Measurements from ENCODE around the gene NCKAP5. TPM values are rescaled to one million over a fixed set of nuclear protein-coding genes. Genes with fewer than 3 reads are reported as not detected.

The NCKAP5 gene
- total and polyA plus RNA-seq, 2 experiments from 2014 or later, result 2.2 to 5.5 TPM

GRCh38 chr2:133416146-133416545 is 152.1 kb downstream of the NCKAP5 start:
- DNase-seq (ENCODE audit: low spot score), result no peak
- Histone ChIP-seq H3K27ac (no peak overlapping the region), H3K9me2 (replicated peaks; ENCODE audit: insufficient read depth) (no peaks in the 10 kb centered on the region), H4K20me1 (ENCODE audit: insufficient read depth, poor library complexity, severe bottlenecking) (no peaks in the 10 kb centered on the region), H3K4me2 (no peak overlapping the region), H3K9me3 (ENCODE audit: low read depth) (no peaks in the 10 kb centered on the region), H3K79me2 (no peaks in the 10 kb centered on the region), H2AFZ (no peak overlapping the region), H3K36me3 (replicated peaks; ENCODE audit: insufficient read depth, low read depth) (no peaks in the 10 kb centered on the region), H3K4me3 (no peak overlapping the region), H3K27me3 (no peaks in the 10 kb centered on the region), H3K4me1 (ENCODE audit: insufficient read depth) (peaks cover 4% of the 10 kb centered on the region)
- WGBS (ENCODE audit: low lambda C conversion rate, missing lambda C conversion rate), result 83% methylated on average over 2 of the region's 2 CpGs
- TF ChIP-seq EZH2 (IDR thresholded peaks at IDR 0.05; ENCODE audit: borderline replicate concordance) (no peak), EZH2phosphoT487 (IDR thresholded peaks at IDR 0.05; ENCODE audit: low read depth, severe bottlenecking, unreplicated experiment) (no peak)

- 94% methylated on average over 3 of the region's 3 CpGs for whole genome bisulfite sequencing (ENCODE audit: low lambda C conversion rate, missing lambda C conversion rate)
- H3K36me3 ChIP-seq (replicated peaks; ENCODE audit: insufficient read depth, low read depth), result no peaks in the 10 kb centered on the region
- H3K27me3 ChIP-seq, result no peaks in the 10 kb centered on the region
- H4K20me1 ChIP-seq (ENCODE audit: insufficient read depth, poor library complexity, severe bottlenecking), result no peaks in the 10 kb centered on the region
- H3K9me3 ChIP-seq (ENCODE audit: low read depth), result no peaks in the 10 kb centered on the region
- H3K79me2 ChIP-seq, result no peaks in the 10 kb centered on the region
- H3K4me1 ChIP-seq (ENCODE audit: insufficient read depth), result no peaks in the 10 kb centered on the region
- no peak overlapping the region for H3K27ac ChIP-seq
- TF ChIP-seq CTCF (IDR thresholded peaks at IDR 0.05; ENCODE audit: poor library complexity) (no peak), EZH2phosphoT487 (IDR thresholded peaks at IDR 0.05; ENCODE audit: low read depth, severe bottlenecking, unreplicated experiment) (no peak), EZH2 (IDR thresholded peaks at IDR 0.05; ENCODE audit: borderline replicate concordance) (no peak)
- no peak for DNase-seq (ENCODE audit: low spot score)
- H3K4me2 ChIP-seq, result no peak overlapping the region
- H2AFZ ChIP-seq, result no peak overlapping the region
- H3K9me2 ChIP-seq (replicated peaks; ENCODE audit: insufficient read depth), result no peaks in the 10 kb centered on the region
- H3K4me3 ChIP-seq, result no peak overlapping the region
Observed at GRCh38 chr2:133415210-133415876, 152.9 kb downstream of the NCKAP5 start.

- TF ChIP-seq CTCF (IDR thresholded peaks at IDR 0.05; ENCODE audit: poor library complexity) (no peak), EZH2phosphoT487 (IDR thresholded peaks at IDR 0.05; ENCODE audit: low read depth, severe bottlenecking, unreplicated experiment) (no peak), EZH2 (IDR thresholded peaks at IDR 0.05; ENCODE audit: borderline replicate concordance) (no peak)
- no peak overlapping the region for H2AFZ ChIP-seq
- no peaks in the 10 kb centered on the region for H3K79me2 ChIP-seq
- H4K20me1 ChIP-seq (ENCODE audit: insufficient read depth, poor library complexity, severe bottlenecking), result no peaks in the 10 kb centered on the region
- 78% methylated on average over 6 of the region's 6 CpGs for WGBS (ENCODE audit: low lambda C conversion rate, missing lambda C conversion rate)
- H3K4me1 ChIP-seq (ENCODE audit: insufficient read depth), result no peaks in the 10 kb centered on the region
- H3K36me3 ChIP-seq (replicated peaks; ENCODE audit: insufficient read depth, low read depth), result no peaks in the 10 kb centered on the region
- H3K9me3 ChIP-seq (ENCODE audit: low read depth), result no peaks in the 10 kb centered on the region
- no peak overlapping the region for H3K4me2 ChIP-seq
- H3K27ac ChIP-seq, result no peak overlapping the region
- H3K27me3 ChIP-seq, result no peaks in the 10 kb centered on the region
- no peak overlapping the region for H3K4me3 ChIP-seq
- no peak for DNase-seq (ENCODE audit: low spot score)
- no peaks in the 10 kb centered on the region for H3K9me2 ChIP-seq (replicated peaks; ENCODE audit: insufficient read depth)
Observed at GRCh38 chr2:133414486-133415209, 153.6 kb downstream of the NCKAP5 start.

GRCh38 chr2:133413863-133414262 is 154.4 kb downstream of the NCKAP5 start:
- Histone ChIP-seq H3K36me3 (replicated peaks; ENCODE audit: insufficient read depth, low read depth) (no peaks in the 10 kb centered on the region), H3K27ac (no peak overlapping the region), H2AFZ (no peak overlapping the region), H3K4me2 (no peak overlapping the region), H3K4me1 (ENCODE audit: insufficient read depth) (no peaks in the 10 kb centered on the region), H3K4me3 (no peak overlapping the region), H3K79me2 (no peaks in the 10 kb centered on the region), H4K20me1 (ENCODE audit: insufficient read depth, poor library complexity, severe bottlenecking) (no peaks in the 10 kb centered on the region), H3K9me3 (ENCODE audit: low read depth) (no peaks in the 10 kb centered on the region), H3K9me2 (replicated peaks; ENCODE audit: insufficient read depth) (no peaks in the 10 kb centered on the region), H3K27me3 (no peaks in the 10 kb centered on the region)
- no peak for TF ChIP-seq CTCF (IDR thresholded peaks at IDR 0.05; ENCODE audit: poor library complexity)
- TF ChIP-seq EZH2 (IDR thresholded peaks at IDR 0.05; ENCODE audit: borderline replicate concordance), result no peak
- no peak for TF ChIP-seq EZH2phosphoT487 (IDR thresholded peaks at IDR 0.05; ENCODE audit: low read depth, severe bottlenecking, unreplicated experiment)
- DNase-seq (ENCODE audit: low spot score), result no peak
- WGBS (ENCODE audit: low lambda C conversion rate, missing lambda C conversion rate), result 95% methylated on average over 3 of the region's 3 CpGs
